WTC11 (cell line): ENCODE results near the gene PNMA1. TPM values are rescaled to one million over a fixed set of nuclear protein-coding genes. Genes with fewer than 3 reads are reported as not detected.

ENCODE experiments used
- ATAC-seq: fragments of 200-7000 bp; cut with Tn5 transposase; 2 replicates; pipeline ENCODE4 v1.10.0; 2021; ENCODE audit warnings: mild to moderate bottlenecking, moderate library complexity
- CTCF ChIA-PET: fragments of 300-600 bp; sonication (Branson Sonifier 250); formaldehyde crosslinking; loops from one replicate; lab custom pipeline; 2021; ENCODE audit warnings: antibody characterized with exemption; lab: Charles Lee
- POLR2A ChIA-PET: fragments of 350-600 bp; sonication (Branson Sonifier 250); formaldehyde crosslinking; loops from one replicate; lab custom pipeline; 2021; ENCODE audit warnings: antibody characterized with exemption; lab: Charles Lee
- DNase-seq: peaks from one replicate; pipeline ENCODE4 v3.0.0; 2021; ENCODE audit warnings: low spot score
- H3K27ac Mint-ChIP-seq: 2 replicates; pipeline ENCODE4 v1.8.0; 2021; ENCODE audit warnings: mixed read lengths
- H3K27me3 Mint-ChIP-seq: 2 replicates; pipeline ENCODE4 v1.8.0; 2021; ENCODE audit warnings: low read depth, mild to moderate bottlenecking, moderate library complexity, mixed read lengths
- H3K36me3 Mint-ChIP-seq: 2 replicates; pipeline ENCODE4 v1.8.0; 2021; ENCODE audit warnings: mixed read lengths
- H3K4me1 Mint-ChIP-seq: 2 replicates; pipeline ENCODE4 v1.8.0; 2022; ENCODE audit warnings: mixed read lengths
- H3K4me3 Mint-ChIP-seq: 2 replicates; pipeline ENCODE4 v1.8.0; 2021; ENCODE audit warnings: mild to moderate bottlenecking, moderate library complexity, mixed read lengths
- H3K9me3 Mint-ChIP-seq: 2 replicates; pipeline ENCODE4 v1.8.0; 2021; ENCODE audit warnings: mixed read lengths
- CBFB ChIP-seq: sonication (generic); formaldehyde crosslinking; IDR thresholded peaks from 2 replicates; pipeline ENCODE4 v1.8.1; 2022; ENCODE audit warnings: mild to moderate bottlenecking, low read depth, missing genetic modification reagents
- ETV6 ChIP-seq: sonication (generic); formaldehyde crosslinking; IDR thresholded peaks from 2 replicates; pipeline ENCODE4 v1.8.1; 2022; ENCODE audit warnings: mild to moderate bottlenecking, missing genetic modification reagents
- GABPB1 ChIP-seq: sonication (generic); formaldehyde crosslinking; IDR thresholded peaks from 2 replicates; pipeline ENCODE4 v1.8.1; 2023; ENCODE audit warnings: mild to moderate bottlenecking, missing genetic modification reagents
- GTF2I ChIP-seq: fragments of 250-450 bp; sonication (Bioruptor Pico); conservative IDR thresholded peaks from 2 replicates; pipeline ENCODE4 v1.4.0; 2021; ENCODE audit warnings: mild to moderate bottlenecking
- HMGA2 ChIP-seq: fragments of 250-450 bp; sonication (Bioruptor Pico); IDR thresholded peaks from 2 replicates; pipeline ENCODE4 v1.4.0; 2021; ENCODE audit warnings: mild to moderate bottlenecking, moderate library complexity
- JUN ChIP-seq: sonication (generic); formaldehyde crosslinking; IDR thresholded peaks from 2 replicates; pipeline ENCODE4 v1.8.0; 2023; ENCODE audit warnings: mild to moderate bottlenecking, missing genetic modification reagents
- KAT7 ChIP-seq: sonication (generic); formaldehyde crosslinking; IDR thresholded peaks from 2 replicates; pipeline ENCODE4 v1.8.1; 2023; ENCODE audit warnings: missing genetic modification reagents, mild to moderate bottlenecking, borderline replicate concordance
- NFE2L1 ChIP-seq: sonication (generic); formaldehyde crosslinking; IDR thresholded peaks from 2 replicates; pipeline ENCODE4 v1.8.1; 2023; ENCODE audit warnings: missing genetic modification reagents
- NR2C2 ChIP-seq: sonication (generic); formaldehyde crosslinking; IDR thresholded peaks from 2 replicates; pipeline ENCODE4 v1.8.0; 2022; ENCODE audit warnings: mild to moderate bottlenecking, missing genetic modification reagents
- PRRX2 ChIP-seq: fragments of 250-450 bp; sonication (Bioruptor Pico); IDR thresholded peaks from 2 replicates; pipeline ENCODE4 v1.8.0; 2021; ENCODE audit warnings: mild to moderate bottlenecking
- SMAD3 ChIP-seq: sonication (generic); formaldehyde crosslinking; IDR thresholded peaks from 2 replicates; pipeline ENCODE4 v1.8.0; 2022; ENCODE audit warnings: missing genetic modification reagents, mild to moderate bottlenecking, borderline replicate concordance
- SMAD4 ChIP-seq: sonication (generic); formaldehyde crosslinking; IDR thresholded peaks from 2 replicates; pipeline ENCODE4 v1.8.0; 2022; ENCODE audit warnings: mild to moderate bottlenecking, missing genetic modification reagents
- TEAD1 ChIP-seq: sonication (generic); formaldehyde crosslinking; IDR thresholded peaks from 2 replicates; pipeline ENCODE4 v1.8.0; 2022; ENCODE audit warnings: mild to moderate bottlenecking, missing genetic modification reagents
- ZNF232 ChIP-seq: sonication (generic); formaldehyde crosslinking; IDR thresholded peaks from 2 replicates; pipeline ENCODE4 v1.8.0; 2022; ENCODE audit warnings: mild to moderate bottlenecking, missing genetic modification reagents
- ZNF263 ChIP-seq: sonication (generic); formaldehyde crosslinking; IDR thresholded peaks from 2 replicates; pipeline ENCODE4 v1.8.1; 2022; ENCODE audit warnings: low read depth, mild to moderate bottlenecking, moderate library complexity, missing genetic modification reagents
- ZNF396 ChIP-seq: fragments of 250-450 bp; sonication (Bioruptor Pico); IDR thresholded peaks from 2 replicates; pipeline ENCODE4 v1.8.0; 2021; ENCODE audit warnings: mild to moderate bottlenecking, moderate library complexity, borderline replicate concordance
- total RNA-seq: library from RNA; stranded (reverse); gene quantifications from 3 replicates; pipeline ENCODE4 v1.2.3, GENCODE V29; 2021
- TF ChIP-seq, protein P1 (sequence below): sonication (generic); formaldehyde crosslinking; conservative IDR thresholded peaks from 2 replicates; pipeline ENCODE4 v1.8.1; 2022; ENCODE audit warnings: mild to moderate bottlenecking, missing genetic modification reagents
- TF ChIP-seq, protein P2 (sequence below): sonication (generic); formaldehyde crosslinking; IDR thresholded peaks from 2 replicates; pipeline ENCODE4 v1.8.0; 2022; ENCODE audit warnings: mild to moderate bottlenecking, missing genetic modification reagents
- TF ChIP-seq, protein P3 (sequence below): sonication (generic); formaldehyde crosslinking; IDR thresholded peaks from 2 replicates; pipeline ENCODE4 v1.8.1; 2022; ENCODE audit warnings: mild to moderate bottlenecking, moderate library complexity, missing genetic modification reagents
- TF ChIP-seq, protein P4 (sequence below): sonication (generic); formaldehyde crosslinking; IDR thresholded peaks from 2 replicates; pipeline ENCODE4 v1.8.0; 2023; ENCODE audit warnings: missing genetic modification reagents, mild to moderate bottlenecking, borderline replicate concordance
- TF ChIP-seq, protein P5 (sequence below): sonication (generic); formaldehyde crosslinking; IDR thresholded peaks from 2 replicates; pipeline ENCODE4 v1.8.0; 2023; ENCODE audit warnings: missing genetic modification reagents
- TF ChIP-seq, protein P6 (sequence below): sonication (generic); formaldehyde crosslinking; IDR thresholded peaks from 2 replicates; pipeline ENCODE4 v1.8.0; 2022; ENCODE audit warnings: missing genetic modification reagents

PNMA1 gene
- total RNA-seq, 1 experiment from 2014 or later, result 46.0 TPM

DNA sequence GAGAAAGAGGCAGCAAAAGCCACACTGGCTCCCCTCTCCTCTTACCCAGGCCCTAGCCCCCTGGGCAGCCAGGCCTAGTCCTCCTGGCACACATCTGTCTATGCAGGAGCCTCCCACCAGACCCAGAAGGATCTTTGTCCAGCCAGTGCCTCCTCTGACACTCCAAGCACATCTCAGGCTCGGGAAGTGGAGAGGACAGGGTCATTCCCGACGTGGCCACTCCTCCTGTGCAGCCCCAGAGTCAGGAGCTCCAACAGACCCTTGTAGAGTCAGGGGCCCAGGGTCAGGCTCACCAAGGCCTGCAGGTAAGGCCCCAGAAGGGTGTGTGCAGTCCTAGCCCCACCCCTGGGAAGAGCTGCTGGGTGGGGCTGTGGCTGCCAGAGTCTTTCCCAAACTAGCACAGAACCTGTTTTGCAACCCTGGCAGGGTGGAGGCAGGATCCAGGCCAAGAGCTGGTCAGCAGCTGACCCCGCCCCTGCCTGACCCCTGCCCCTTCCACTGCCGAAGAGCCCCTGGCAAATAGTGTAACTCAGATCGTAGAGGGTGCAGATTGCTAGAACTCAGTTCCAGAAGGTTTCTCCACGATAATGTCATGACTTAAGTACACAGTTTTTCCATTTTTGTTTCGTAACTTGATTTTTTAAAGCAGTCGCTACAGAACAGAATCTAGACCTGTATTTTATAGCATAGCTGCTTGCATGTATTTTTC lies 26.6 kb upstream of the PNMA1 start:
- H3K4me3 Mint-ChIP-seq, result peak overlapping the region; percentile 41
- POLR2A ChIA-PET, result interaction anchor here (0.8 to 2.0 kb wide), 4 partner anchors 9 to 23 kb away, joined by 3 to 9 read pairs (median 4); a partner anchor contains a TSS
- CTCF ChIA-PET, result interaction anchor here (0.5 to 5.5 kb wide), 18 partner anchors 9 to 232 kb away, joined by 3 to 74 read pairs (median 5); partner anchors contain the start of gene ACOT2
- H3K27ac Mint-ChIP-seq, result peak overlapping the region; percentile 94
- no peaks in the 10 kb centered on the region for H3K27me3 Mint-ChIP-seq
- DNase-seq, result peak; percentile 65
- H3K36me3 Mint-ChIP-seq, result peaks cover 8% of the 10 kb centered on the region; the same call in 1 of the 2 replicates
- peaks cover 42% of the 10 kb centered on the region for H3K4me1 Mint-ChIP-seq
- peak; percentile 59 for ATAC-seq
- no peaks in the 10 kb centered on the region for H3K9me3 Mint-ChIP-seq
- TF ChIP-seq, protein P1, sequence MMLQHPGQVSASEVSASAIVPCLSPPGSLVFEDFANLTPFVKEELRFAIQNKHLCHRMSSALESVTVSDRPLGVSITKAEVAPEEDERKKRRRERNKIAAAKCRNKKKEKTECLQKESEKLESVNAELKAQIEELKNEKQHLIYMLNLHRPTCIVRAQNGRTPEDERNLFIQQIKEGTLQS, result no peak
- TF ChIP-seq, protein P2, sequence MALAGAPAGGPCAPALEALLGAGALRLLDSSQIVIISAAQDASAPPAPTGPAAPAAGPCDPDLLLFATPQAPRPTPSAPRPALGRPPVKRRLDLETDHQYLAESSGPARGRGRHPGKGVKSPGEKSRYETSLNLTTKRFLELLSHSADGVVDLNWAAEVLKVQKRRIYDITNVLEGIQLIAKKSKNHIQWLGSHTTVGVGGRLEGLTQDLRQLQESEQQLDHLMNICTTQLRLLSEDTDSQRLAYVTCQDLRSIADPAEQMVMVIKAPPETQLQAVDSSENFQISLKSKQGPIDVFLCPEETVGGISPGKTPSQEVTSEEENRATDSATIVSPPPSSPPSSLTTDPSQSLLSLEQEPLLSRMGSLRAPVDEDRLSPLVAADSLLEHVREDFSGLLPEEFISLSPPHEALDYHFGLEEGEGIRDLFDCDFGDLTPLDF (CRISPR knock-in tag), result no peak
- TF ChIP-seq JUN (CRISPR knock-in tag) (no peak), NR2C2 (CRISPR knock-in tag) (no peak), CBFB (CRISPR knock-in tag) (no peak), TEAD1 (CRISPR knock-in tag) (no peak), HMGA2 (no peak), GABPB1 (no peak), NFE2L1 (CRISPR knock-in tag) (no peak), ETV6 (no peak)
- TF ChIP-seq, protein P3, sequence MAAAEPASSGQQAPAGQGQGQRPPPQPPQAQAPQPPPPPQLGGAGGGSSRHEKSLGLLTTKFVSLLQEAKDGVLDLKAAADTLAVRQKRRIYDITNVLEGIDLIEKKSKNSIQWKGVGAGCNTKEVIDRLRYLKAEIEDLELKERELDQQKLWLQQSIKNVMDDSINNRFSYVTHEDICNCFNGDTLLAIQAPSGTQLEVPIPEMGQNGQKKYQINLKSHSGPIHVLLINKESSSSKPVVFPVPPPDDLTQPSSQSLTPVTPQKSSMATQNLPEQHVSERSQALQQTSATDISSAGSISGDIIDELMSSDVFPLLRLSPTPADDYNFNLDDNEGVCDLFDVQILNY (CRISPR knock-in tag), result no peak
- TF ChIP-seq, protein P4, sequence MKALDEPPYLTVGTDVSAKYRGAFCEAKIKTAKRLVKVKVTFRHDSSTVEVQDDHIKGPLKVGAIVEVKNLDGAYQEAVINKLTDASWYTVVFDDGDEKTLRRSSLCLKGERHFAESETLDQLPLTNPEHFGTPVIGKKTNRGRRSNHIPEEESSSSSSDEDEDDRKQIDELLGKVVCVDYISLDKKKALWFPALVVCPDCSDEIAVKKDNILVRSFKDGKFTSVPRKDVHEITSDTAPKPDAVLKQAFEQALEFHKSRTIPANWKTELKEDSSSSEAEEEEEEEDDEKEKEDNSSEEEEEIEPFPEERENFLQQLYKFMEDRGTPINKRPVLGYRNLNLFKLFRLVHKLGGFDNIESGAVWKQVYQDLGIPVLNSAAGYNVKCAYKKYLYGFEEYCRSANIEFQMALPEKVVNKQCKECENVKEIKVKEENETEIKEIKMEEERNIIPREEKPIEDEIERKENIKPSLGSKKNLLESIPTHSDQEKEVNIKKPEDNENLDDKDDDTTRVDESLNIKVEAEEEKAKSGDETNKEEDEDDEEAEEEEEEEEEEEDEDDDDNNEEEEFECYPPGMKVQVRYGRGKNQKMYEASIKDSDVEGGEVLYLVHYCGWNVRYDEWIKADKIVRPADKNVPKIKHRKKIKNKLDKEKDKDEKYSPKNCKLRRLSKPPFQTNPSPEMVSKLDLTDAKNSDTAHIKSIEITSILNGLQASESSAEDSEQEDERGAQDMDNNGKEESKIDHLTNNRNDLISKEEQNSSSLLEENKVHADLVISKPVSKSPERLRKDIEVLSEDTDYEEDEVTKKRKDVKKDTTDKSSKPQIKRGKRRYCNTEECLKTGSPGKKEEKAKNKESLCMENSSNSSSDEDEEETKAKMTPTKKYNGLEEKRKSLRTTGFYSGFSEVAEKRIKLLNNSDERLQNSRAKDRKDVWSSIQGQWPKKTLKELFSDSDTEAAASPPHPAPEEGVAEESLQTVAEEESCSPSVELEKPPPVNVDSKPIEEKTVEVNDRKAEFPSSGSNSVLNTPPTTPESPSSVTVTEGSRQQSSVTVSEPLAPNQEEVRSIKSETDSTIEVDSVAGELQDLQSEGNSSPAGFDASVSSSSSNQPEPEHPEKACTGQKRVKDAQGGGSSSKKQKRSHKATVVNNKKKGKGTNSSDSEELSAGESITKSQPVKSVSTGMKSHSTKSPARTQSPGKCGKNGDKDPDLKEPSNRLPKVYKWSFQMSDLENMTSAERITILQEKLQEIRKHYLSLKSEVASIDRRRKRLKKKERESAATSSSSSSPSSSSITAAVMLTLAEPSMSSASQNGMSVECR (CRISPR knock-in tag), result no peak

DNA sequence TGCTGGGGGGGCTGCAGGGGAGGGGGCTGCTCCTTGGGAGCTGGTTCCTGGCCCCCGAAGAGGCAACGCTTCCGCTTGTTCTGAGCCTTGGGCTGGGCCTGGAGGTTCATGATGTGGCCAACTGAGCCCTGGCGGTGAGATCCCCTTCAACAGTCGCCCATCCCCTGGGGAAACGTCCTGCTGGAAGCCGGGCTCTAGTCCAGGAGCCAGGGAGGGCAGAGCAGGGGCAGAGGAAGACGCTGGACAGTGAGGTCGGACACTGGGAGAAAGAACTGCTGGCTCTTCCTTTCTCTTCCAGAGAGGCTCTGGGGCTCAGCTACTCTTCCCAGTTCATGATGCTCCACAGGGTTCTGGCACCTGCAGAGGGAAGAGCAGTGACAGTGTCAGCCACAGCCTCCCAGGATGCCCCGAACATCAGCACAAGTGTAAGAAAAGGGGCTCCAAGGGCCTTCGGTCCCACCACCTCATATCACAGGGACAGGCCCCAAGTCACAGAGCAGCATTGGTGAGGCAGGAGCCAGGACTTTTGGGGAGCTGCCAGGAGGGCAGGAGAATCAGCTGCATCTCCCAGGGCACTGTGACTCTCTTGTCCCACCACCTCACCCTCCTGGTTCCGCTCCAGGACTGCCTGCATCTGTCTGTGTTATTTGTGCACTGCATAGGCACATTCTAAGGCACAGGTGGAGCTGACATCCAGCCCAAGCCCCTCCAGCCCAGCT lies 25.9 kb upstream of the PNMA1 start:
- ChIA-PET CTCF (interaction anchor here (1.1 to 5.5 kb wide), 6 partner anchors 9 to 128 kb away, joined by 3 to 74 read pairs (median 11); a partner anchor contains a TSS), POLR2A (interaction anchor here (2.0 kb wide), 1 partner anchor 20 kb away, joined by 9 read pairs; a partner anchor contains a TSS)
- no peak for DNase-seq
- peak overlapping the region; percentile 23; the same call in 1 of the 2 replicates for H3K27ac Mint-ChIP-seq
- H3K27me3 Mint-ChIP-seq, result no peaks in the 10 kb centered on the region
- no peak for ATAC-seq
- H3K36me3 Mint-ChIP-seq, result peaks cover 8% of the 10 kb centered on the region; the same call in 1 of the 2 replicates
- no peaks in the 10 kb centered on the region for H3K9me3 Mint-ChIP-seq
- H3K4me1 Mint-ChIP-seq, result peaks cover 42% of the 10 kb centered on the region
- H3K4me3 Mint-ChIP-seq, result no peak overlapping the region
- no peak for TF ChIP-seq PRRX2 (CRISPR knock-in tag)
- TF ChIP-seq, protein P5, sequence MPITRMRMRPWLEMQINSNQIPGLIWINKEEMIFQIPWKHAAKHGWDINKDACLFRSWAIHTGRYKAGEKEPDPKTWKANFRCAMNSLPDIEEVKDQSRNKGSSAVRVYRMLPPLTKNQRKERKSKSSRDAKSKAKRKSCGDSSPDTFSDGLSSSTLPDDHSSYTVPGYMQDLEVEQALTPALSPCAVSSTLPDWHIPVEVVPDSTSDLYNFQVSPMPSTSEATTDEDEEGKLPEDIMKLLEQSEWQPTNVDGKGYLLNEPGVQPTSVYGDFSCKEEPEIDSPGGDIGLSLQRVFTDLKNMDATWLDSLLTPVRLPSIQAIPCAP, result no peak
- no peak for TF ChIP-seq GTF2I (CRISPR knock-in tag)
- TF ChIP-seq ZNF396 (CRISPR knock-in tag), result no peak
- TF ChIP-seq, protein P6, sequence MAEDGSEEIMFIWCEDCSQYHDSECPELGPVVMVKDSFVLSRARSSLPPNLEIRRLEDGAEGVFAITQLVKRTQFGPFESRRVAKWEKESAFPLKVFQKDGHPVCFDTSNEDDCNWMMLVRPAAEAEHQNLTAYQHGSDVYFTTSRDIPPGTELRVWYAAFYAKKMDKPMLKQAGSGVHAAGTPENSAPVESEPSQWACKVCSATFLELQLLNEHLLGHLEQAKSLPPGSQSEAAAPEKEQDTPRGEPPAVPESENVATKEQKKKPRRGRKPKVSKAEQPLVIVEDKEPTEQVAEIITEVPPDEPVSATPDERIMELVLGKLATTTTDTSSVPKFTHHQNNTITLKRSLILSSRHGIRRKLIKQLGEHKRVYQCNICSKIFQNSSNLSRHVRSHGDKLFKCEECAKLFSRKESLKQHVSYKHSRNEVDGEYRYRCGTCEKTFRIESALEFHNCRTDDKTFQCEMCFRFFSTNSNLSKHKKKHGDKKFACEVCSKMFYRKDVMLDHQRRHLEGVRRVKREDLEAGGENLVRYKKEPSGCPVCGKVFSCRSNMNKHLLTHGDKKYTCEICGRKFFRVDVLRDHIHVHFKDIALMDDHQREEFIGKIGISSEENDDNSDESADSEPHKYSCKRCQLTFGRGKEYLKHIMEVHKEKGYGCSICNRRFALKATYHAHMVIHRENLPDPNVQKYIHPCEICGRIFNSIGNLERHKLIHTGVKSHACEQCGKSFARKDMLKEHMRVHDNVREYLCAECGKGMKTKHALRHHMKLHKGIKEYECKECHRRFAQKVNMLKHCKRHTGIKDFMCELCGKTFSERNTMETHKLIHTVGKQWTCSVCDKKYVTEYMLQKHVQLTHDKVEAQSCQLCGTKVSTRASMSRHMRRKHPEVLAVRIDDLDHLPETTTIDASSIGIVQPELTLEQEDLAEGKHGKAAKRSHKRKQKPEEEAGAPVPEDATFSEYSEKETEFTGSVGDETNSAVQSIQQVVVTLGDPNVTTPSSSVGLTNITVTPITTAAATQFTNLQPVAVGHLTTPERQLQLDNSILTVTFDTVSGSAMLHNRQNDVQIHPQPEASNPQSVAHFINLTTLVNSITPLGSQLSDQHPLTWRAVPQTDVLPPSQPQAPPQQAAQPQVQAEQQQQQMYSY (CRISPR knock-in tag), result no peak
- no peak for TF ChIP-seq SMAD4 (CRISPR knock-in tag)
- no peak for TF ChIP-seq ZNF232 (CRISPR knock-in tag)
- TF ChIP-seq, protein P1, result no peak
- TF ChIP-seq KAT7, result no peak
- no peak for TF ChIP-seq ZNF263 (CRISPR knock-in tag)
- no peak for TF ChIP-seq SMAD3 (CRISPR knock-in tag)
